Hepatocyte (in vitro differentiated cells): ENCODE data around the gene PHOX2B. TPM values are rescaled to one million over a fixed set of nuclear protein-coding genes. Genes with fewer than 3 reads are reported as not detected.

Source experiments
- DNase-seq: peaks from one replicate; pipeline ENCODE4 v3.0.0-alpha.2; 2016; ENCODE audit warnings: low spot score
- H2AFZ ChIP-seq: fragments of 200-600 bp; sonication (generic); 2 replicates; pipeline ENCODE4 v1.6.0; 2016; ENCODE audit warnings: antibody characterized with exemption, mild to moderate bottlenecking
- H3K27ac ChIP-seq: fragments of 200-600 bp; sonication (generic); 2 replicates; pipeline ENCODE4 v1.5.1; 2016; ENCODE audit warnings: mild to moderate bottlenecking
- H3K27me3 ChIP-seq: fragments of 200-600 bp; sonication (generic); 2 replicates; pipeline ENCODE4 v1.6.1; 2016
- H3K36me3 ChIP-seq: fragments of 200-600 bp; sonication (generic); replicated peaks from 2 replicates; pipeline ENCODE4 v1.5.1; 2016; ENCODE audit warnings: low read depth; ENCODE audit not compliant: insufficient read depth
- H3K4me1 ChIP-seq: fragments of 200-600 bp; sonication (generic); 2 replicates; pipeline ENCODE4 v1.5.1; 2016; ENCODE audit warnings: mild to moderate bottlenecking, moderate library complexity; ENCODE audit not compliant: insufficient read depth
- H3K4me2 ChIP-seq: fragments of 200-600 bp; sonication (generic); 2 replicates; pipeline ENCODE4 v1.6.0; 2016
- H3K4me3 ChIP-seq: fragments of 200-600 bp; sonication (generic); 2 replicates; pipeline ENCODE4 v1.5.1; 2016; ENCODE audit warnings: mild to moderate bottlenecking
- H3K79me2 ChIP-seq: fragments of 200-600 bp; sonication (generic); 2 replicates; pipeline ENCODE4 v1.6.0; 2017; ENCODE audit warnings: mild to moderate bottlenecking
- H3K9me2 ChIP-seq: fragments of 200-600 bp; sonication (generic); replicated peaks from 2 replicates; pipeline ENCODE4 v1.6.0; 2017; ENCODE audit warnings: mild to moderate bottlenecking; ENCODE audit not compliant: insufficient read depth
- H3K9me3 ChIP-seq: fragments of 200-600 bp; sonication (generic); 2 replicates; pipeline ENCODE4 v1.5.1; 2016; ENCODE audit warnings: low read depth, mild to moderate bottlenecking
- H4K20me1 ChIP-seq: fragments of 200-600 bp; sonication (generic); 2 replicates; pipeline ENCODE4 v1.6.0; 2016; ENCODE audit warnings: mild to moderate bottlenecking; ENCODE audit not compliant: insufficient read depth, poor library complexity, severe bottlenecking
- CTCF ChIP-seq: fragments of 200-600 bp; sonication (generic); IDR thresholded peaks from 2 replicates; pipeline ENCODE4 v1.5.1; 2016; ENCODE audit warnings: antibody characterized with exemption, mild to moderate bottlenecking; ENCODE audit not compliant: poor library complexity
- EZH2 ChIP-seq: fragments of 200-600 bp; sonication (generic); IDR thresholded peaks from 2 replicates; pipeline ENCODE4 v1.6.1; 2016; ENCODE audit warnings: antibody characterized with exemption, mild to moderate bottlenecking, borderline replicate concordance
- EZH2phosphoT487 ChIP-seq: fragments of 200-600 bp; sonication (generic); IDR thresholded peaks from one replicate; pipeline ENCODE4 v1.6.1; 2018; ENCODE audit warnings: antibody characterized with exemption, mild to moderate bottlenecking, low read depth, moderate library complexity; ENCODE audit not compliant: unreplicated experiment, severe bottlenecking
- WGBS: methylation state at CpG from one replicate; pipeline ENCODE4 v1.1.6; 2016; ENCODE audit warnings: low lambda C conversion rate; ENCODE audit errors: missing lambda C conversion rate; 5-methylcytosine and 5-hydroxymethylcytosine counted together
- polyA plus RNA-seq: library from polyadenylated mRNA; unstranded; fragments of >200 nt; fragmentation: Nextera tagmentation; extraction: Ambion mirVana; gene quantifications from 2 replicates; pipeline ENCODE4 v1.2.1, GENCODE V29; 2016
- total RNA-seq: library from RNA; depleted of rRNA; stranded (reverse); fragments of >200 nt; gene quantifications from 2 replicates; pipeline ENCODE4 v1.2.3, GENCODE V29; 2014

The PHOX2B gene
- total and polyA plus RNA-seq, 2 experiments from 2014 or later: not detected

- Histone ChIP-seq H3K4me2 (no peak overlapping the region), H3K79me2 (no peaks in the 10 kb centered on the region), H3K9me3 (no peaks in the 10 kb centered on the region), H2AFZ (no peak overlapping the region), H3K27me3 (peaks cover 52% of the 10 kb centered on the region), H4K20me1 (no peaks in the 10 kb centered on the region), H3K9me2 (no peaks in the 10 kb centered on the region), H3K4me1 (no peaks in the 10 kb centered on the region), H3K4me3 (no peak overlapping the region), H3K27ac (no peak overlapping the region), H3K36me3 (no peaks in the 10 kb centered on the region)
- TF ChIP-seq EZH2 (no peak), EZH2phosphoT487 (no peak), CTCF (no peak)
- no peak for DNase-seq
- WGBS: 62% methylated on average over 2 of the region's 2 CpGs
These were observed 47.4 kb upstream of the PHOX2B start for GRCh38 chr4:41795796-41796385.

- H3K9me3 ChIP-seq: no peaks in the 10 kb centered on the region
- H3K27ac ChIP-seq: no peak overlapping the region
- no peaks in the 10 kb centered on the region for H4K20me1 ChIP-seq
- 55% methylated on average over 3 of the region's 3 CpGs for WGBS
- no peaks in the 10 kb centered on the region for H3K9me2 ChIP-seq
- no peak overlapping the region for H2AFZ ChIP-seq
- H3K4me3 ChIP-seq: no peak overlapping the region
- H3K27me3 ChIP-seq: peaks cover 52% of the 10 kb centered on the region
- DNase-seq: no peak
- no peak overlapping the region for H3K4me2 ChIP-seq
- no peaks in the 10 kb centered on the region for H3K36me3 ChIP-seq
- TF ChIP-seq EZH2: no peak
- TF ChIP-seq EZH2phosphoT487: no peak
- TF ChIP-seq CTCF: no peak
- no peaks in the 10 kb centered on the region for H3K4me1 ChIP-seq
- no peaks in the 10 kb centered on the region for H3K79me2 ChIP-seq
These were observed 43.6 kb upstream of the PHOX2B start for GRCh38 chr4:41792166-41792565.

- no peak overlapping the region for H3K4me2 ChIP-seq
- no peak overlapping the region for H2AFZ ChIP-seq
- 78% methylated on average over 2 of the region's 2 CpGs for WGBS
- no peak overlapping the region for H3K27ac ChIP-seq
- DNase-seq: no peak
- H3K79me2 ChIP-seq: no peaks in the 10 kb centered on the region
- no peak overlapping the region for H3K4me3 ChIP-seq
- no peaks in the 10 kb centered on the region for H4K20me1 ChIP-seq
- no peaks in the 10 kb centered on the region for H3K9me2 ChIP-seq
- TF ChIP-seq EZH2: no peak
- TF ChIP-seq CTCF: no peak
- no peak for TF ChIP-seq EZH2phosphoT487
- peaks cover 51% of the 10 kb centered on the region for H3K27me3 ChIP-seq
- H3K4me1 ChIP-seq: no peaks in the 10 kb centered on the region
- H3K9me3 ChIP-seq: no peaks in the 10 kb centered on the region
- H3K36me3 ChIP-seq: no peaks in the 10 kb centered on the region
These were observed 43.0 kb upstream of the PHOX2B start for GRCh38 chr4:41791557-41791956.
